T-helper 1 cell treated with Interleukin-12 subunit alpha and Interleukin-12 subunit beta and Interleukin-4 antibody, amounts not matched to agents 30 μg/mL and 1 μg/mL, for 36 hours (primary cell): ENCODE measurements around the gene ZBTB7B.

Experiments
- H3K27ac Mint-ChIP-seq: one replicate; pipeline ENCODE4 v1.8.0; 2021; ENCODE audit warnings: mild to moderate bottlenecking, mixed read lengths
- H3K27me3 Mint-ChIP-seq: one replicate; pipeline ENCODE4 v1.8.0; 2021; ENCODE audit warnings: low read depth, mixed read lengths
- H3K36me3 Mint-ChIP-seq: one replicate; pipeline ENCODE4 v1.8.0; 2021; ENCODE audit warnings: low read depth, mixed read lengths
- H3K4me1 Mint-ChIP-seq: one replicate; pipeline ENCODE4 v1.8.0; 2021; ENCODE audit warnings: low read depth, mixed read lengths
- H3K4me3 Mint-ChIP-seq: one replicate; pipeline ENCODE4 v1.8.0; 2021; ENCODE audit warnings: mild to moderate bottlenecking, moderate library complexity, mixed read lengths
- H3K9me3 Mint-ChIP-seq: one replicate; pipeline ENCODE4 v1.8.0; 2021; ENCODE audit warnings: mixed read lengths

ZBTB7B gene

DNA sequence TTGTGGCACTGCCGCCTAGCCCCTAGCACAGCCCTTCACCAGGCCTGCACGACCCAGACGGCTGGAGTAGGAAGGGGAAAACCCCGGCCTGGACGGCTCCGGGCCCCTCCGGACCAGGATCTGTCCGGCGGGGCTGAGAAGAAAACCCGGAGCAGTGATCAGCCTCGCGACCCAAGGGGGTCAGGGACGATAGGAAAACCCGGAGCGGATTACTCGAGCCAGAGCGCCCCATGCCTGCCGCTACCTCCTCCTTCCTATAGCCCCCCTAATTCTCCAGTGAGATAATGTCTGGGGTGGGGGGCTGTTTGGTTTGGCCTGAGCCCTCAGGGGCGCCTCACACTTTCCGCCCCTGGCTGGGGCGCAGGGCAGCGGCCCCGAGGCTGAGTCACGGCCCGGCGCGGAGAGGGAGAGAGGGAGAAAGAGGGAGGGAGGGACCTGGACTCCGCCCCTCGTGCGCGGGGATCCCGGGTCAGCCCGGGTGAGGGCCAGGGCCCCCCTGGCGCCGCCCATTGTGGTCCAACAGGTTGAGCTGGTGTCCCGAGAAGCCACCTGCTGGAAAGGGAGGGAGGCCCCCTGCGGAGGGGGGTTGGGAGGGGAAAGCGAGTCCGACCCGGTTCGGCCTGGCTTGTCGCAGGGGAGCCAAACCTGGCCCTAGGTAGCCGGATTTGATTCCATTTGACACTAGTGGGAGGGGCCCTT is 1.7 kb upstream of the ZBTB7B start:
- Mint-ChIP-seq H3K27me3 (no peaks in the 10 kb centered on the region), H3K4me3 (peak overlapping the region; percentile 99), H3K27ac (peak overlapping the region; percentile 91), H3K36me3 (peaks cover 5% of the 10 kb centered on the region), H3K4me1 (peaks cover 41% of the 10 kb centered on the region), H3K9me3 (no peaks in the 10 kb centered on the region)

DNA sequence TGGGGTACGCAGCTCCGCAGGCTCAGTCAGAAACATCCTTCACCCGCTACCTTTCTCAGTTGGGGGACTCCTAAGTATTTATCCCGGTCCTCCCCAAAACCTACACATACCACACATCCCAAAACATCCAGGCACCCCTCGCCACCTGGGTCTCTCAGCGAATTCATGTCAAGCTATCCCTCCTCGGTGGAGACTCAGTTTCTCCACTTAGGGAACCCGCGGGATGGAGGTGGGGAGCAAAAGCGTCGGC is 1.3 kb upstream of the ZBTB7B start:
- H3K27me3 Mint-ChIP-seq, result no peaks in the 10 kb centered on the region
- peaks cover 46% of the 10 kb centered on the region for H3K4me1 Mint-ChIP-seq
- H3K4me3 Mint-ChIP-seq, result peak overlapping the region; percentile 99
- peak overlapping the region; percentile 91 for H3K27ac Mint-ChIP-seq
- no peaks in the 10 kb centered on the region for H3K9me3 Mint-ChIP-seq
- H3K36me3 Mint-ChIP-seq, result peaks cover 5% of the 10 kb centered on the region

DNA sequence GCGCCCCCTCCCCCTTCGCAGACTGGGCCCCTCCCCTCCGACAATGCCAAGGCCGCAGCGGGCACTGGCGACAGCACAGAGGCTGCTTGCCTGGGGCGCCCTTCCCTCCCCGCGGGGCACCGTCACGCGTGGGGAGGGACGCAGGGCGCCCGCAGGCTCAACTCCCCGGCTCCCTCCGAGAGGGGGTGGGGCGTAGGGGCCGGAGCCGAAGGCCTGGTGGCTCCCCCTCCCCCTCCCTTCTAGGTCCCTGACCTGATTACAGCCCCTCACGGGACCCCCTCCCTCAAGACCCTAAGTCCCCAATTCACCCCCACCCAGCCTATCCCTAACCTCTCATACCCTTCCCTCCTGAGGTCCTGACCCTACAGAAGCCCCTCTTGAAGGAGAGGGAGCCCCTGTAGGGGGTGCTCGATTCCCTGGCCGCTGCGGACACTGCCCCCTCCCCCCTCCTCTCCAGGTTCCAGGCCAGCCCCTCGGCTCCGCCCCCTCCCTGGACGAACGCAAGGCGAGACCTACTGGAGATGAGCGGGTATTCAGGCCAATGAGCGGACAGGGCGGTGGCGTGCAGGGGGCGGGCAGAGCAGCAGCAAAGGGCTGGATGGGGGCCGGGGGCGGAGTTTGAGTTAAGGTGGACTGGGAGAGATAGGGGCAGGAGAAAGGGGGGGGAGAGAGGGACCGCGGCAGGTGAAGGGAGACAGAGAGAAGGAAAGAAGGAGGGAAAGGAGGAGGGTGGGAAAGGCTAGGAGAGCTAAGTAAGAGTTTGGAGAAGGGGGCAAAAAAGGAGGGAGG is 733 bp upstream of the ZBTB7B start:
- Mint-ChIP-seq H3K9me3 (no peaks in the 10 kb centered on the region), H3K27me3 (no peaks in the 10 kb centered on the region), H3K4me3 (peak overlapping the region; percentile 99), H3K36me3 (peaks cover 5% of the 10 kb centered on the region), H3K4me1 (peaks cover 51% of the 10 kb centered on the region), H3K27ac (peak overlapping the region; percentile 97)

- Mint-ChIP-seq H3K9me3 (no peaks in the 10 kb centered on the region), H3K27ac (peak overlapping the region; percentile 93), H3K4me3 (peak overlapping the region; percentile 99), H3K4me1 (peaks cover 44% of the 10 kb centered on the region), H3K36me3 (peaks cover 5% of the 10 kb centered on the region), H3K27me3 (no peaks in the 10 kb centered on the region)
These were observed 694 bp downstream of the ZBTB7B start for GRCh38 chr1:155003227-155003765.

DNA sequence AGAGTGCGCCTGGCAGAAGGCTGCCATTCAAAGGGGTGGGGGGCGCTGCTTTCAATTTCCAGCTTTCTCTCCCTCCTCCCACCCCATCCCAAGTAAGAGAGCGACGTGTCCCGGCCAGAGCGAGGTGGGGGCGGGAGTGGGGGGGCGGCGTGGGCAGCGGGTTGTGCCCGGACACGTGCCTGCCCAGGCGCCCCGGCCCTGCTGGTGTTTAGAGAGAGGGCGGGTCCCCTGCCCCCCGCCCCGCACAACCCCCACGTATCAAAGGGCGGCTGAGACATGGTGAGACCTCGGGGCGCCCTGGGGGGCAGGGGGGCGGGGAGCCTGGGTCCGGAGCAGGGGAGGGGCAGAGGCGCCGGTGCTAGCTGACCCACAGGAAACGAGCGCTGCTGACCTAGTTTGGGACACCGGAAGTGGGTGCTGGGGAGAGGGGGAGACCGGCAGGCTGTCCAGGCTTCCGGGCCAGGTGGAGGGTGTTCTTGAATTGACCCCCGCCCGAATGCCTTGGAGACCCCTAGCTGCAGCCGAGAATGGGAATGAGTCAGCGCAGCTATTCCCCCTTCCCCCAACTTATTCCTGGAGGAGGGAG is 1.3 kb downstream of the ZBTB7B start:
- Mint-ChIP-seq H3K27me3 (no peaks in the 10 kb centered on the region), H3K9me3 (no peaks in the 10 kb centered on the region), H3K4me1 (peaks cover 44% of the 10 kb centered on the region), H3K4me3 (peak overlapping the region; percentile 99), H3K36me3 (peaks cover 6% of the 10 kb centered on the region), H3K27ac (peak overlapping the region; percentile 96)

- Mint-ChIP-seq H3K4me3 (peak overlapping the region; percentile 88), H3K4me1 (peaks cover 43% of the 10 kb centered on the region), H3K27ac (peak overlapping the region; percentile 96), H3K27me3 (no peaks in the 10 kb centered on the region), H3K9me3 (no peaks in the 10 kb centered on the region), H3K36me3 (peaks cover 9% of the 10 kb centered on the region)
These were observed 1.9 kb downstream of the ZBTB7B start for GRCh38 chr1:155004352-155005075.

- H3K4me1 Mint-ChIP-seq, result peaks cover 41% of the 10 kb centered on the region
These were observed 2.7 kb downstream of the ZBTB7B start for GRCh38 chr1:155005076-155006011.

DNA sequence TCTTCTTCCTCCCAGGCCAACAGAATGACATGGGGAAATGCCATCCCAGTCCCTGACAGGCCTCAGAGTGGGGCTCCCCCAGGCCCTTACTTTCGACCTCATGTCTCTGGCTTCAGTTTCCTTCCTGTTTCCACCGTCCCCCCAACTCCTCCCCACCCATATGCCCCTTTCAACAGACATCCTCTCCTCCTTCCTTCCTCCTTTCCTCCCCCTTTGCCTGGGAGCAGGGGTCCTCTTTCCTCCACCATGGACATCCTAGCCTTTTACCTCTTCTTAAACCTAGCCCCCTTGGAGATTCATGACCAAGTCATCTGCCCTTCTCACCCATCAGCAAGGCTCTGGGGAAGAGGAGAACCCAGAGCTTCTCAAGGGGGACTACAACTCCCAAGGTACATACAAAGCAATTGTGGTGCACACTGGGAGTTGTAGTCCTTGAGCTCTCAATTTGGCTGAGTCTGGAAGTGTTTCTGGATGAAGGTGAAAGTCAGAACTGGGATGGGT is 4.0 kb downstream of the ZBTB7B start:
- Mint-ChIP-seq H3K36me3 (peaks cover 19% of the 10 kb centered on the region), H3K9me3 (no peaks in the 10 kb centered on the region), H3K4me3 (peak overlapping the region; percentile 81), H3K27ac (peak overlapping the region; percentile 96), H3K27me3 (no peaks in the 10 kb centered on the region), H3K4me1 (peaks cover 48% of the 10 kb centered on the region)

More at GRCh38 chr1:155005076-155006011, 2.7 kb downstream of the ZBTB7B start:
- Mint-ChIP-seq H3K36me3 (peaks cover 15% of the 10 kb centered on the region), H3K27ac (peak overlapping the region; percentile 96), H3K4me3 (peak overlapping the region; percentile 88), H3K9me3 (no peaks in the 10 kb centered on the region), H3K27me3 (no peaks in the 10 kb centered on the region)

- no peaks in the 10 kb centered on the region for H3K27me3 Mint-ChIP-seq
- H3K4me3 Mint-ChIP-seq, result peak overlapping the region; percentile 81
- H3K4me1 Mint-ChIP-seq, result peaks cover 52% of the 10 kb centered on the region
- H3K36me3 Mint-ChIP-seq, result peaks cover 19% of the 10 kb centered on the region
- H3K9me3 Mint-ChIP-seq, result no peaks in the 10 kb centered on the region
- peak overlapping the region; percentile 96 for H3K27ac Mint-ChIP-seq
These were observed 4.7 kb downstream of the ZBTB7B start for GRCh38 chr1:155007251-155007828.

DNA sequence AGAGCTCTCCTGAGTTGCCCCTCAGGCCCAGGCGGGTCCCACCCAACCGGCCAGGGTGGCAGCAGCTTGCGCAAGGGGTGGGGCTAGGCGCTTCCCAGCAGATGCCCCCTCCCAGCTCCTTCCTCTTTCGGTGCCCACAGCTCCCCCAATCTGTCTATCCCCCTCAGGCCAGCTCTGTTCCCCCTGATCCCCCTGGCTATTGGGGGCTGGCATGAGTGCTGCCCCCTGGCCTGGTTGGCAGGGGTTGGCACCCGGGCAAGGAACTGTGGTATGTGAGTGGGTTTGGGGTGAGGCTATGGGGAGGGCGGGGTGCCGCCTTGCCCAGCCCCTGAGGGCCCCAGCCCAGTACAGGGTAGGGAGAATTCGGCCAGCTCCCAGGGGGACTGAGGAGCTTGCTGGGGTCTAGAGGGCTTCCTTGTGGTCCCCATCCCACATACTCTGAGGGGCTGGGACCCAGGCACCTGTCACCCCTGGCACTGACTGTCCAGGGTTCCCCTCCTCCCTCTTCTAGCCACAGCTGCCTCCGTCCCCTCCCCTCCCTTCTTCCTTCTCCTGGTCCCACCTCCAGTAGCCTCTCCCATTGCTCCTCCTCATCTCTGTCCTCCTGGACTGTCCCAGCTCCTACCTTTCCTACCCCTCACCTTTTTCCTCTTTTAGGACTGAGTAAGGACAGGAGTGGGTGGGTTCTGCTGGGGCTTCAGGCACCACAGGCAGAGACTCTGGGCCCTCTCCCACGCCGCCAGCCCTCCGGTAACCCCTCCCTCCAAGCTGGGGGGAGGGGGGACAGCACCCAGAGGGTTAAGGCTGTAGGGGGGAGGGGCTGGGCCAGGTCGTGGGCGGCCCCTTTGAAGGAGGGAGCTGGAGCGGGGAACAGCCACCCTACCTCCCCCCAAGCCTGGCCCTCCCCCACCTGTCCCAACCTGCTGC is 5.7 kb downstream of the ZBTB7B start:
- no peaks in the 10 kb centered on the region for H3K9me3 Mint-ChIP-seq
- H3K4me3 Mint-ChIP-seq, result peak overlapping the region; percentile 98
- H3K27ac Mint-ChIP-seq, result peak overlapping the region; percentile 97
- H3K36me3 Mint-ChIP-seq, result peaks cover 25% of the 10 kb centered on the region
- H3K27me3 Mint-ChIP-seq, result no peaks in the 10 kb centered on the region
- peaks cover 61% of the 10 kb centered on the region for H3K4me1 Mint-ChIP-seq

DNA sequence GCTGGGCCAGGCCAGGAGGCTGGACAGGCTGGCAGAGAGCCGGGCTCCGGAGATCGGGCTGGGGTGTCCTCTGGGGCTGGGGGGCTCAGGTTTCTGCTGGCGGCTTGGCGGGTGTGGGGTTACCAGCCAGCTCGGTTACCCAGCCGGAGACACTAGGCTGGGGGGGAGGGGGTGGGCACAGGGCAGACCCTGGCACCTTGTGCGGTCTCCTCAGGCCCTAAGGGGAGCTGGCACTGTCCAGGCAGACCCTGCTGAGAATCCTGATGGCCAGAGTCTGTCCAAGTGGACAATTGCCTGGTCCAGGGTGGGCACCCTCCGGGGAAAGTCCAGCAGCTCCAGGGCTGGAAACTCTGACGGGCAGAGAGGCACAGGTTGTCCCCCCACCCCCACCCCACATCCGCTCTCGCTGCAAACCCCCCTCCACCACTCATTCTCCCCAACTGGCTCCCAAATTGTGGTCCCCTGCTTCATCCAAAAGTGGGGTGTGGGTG is 6.7 kb downstream of the ZBTB7B start:
- Mint-ChIP-seq H3K27me3 (no peaks in the 10 kb centered on the region), H3K4me3 (peak overlapping the region; percentile 98), H3K9me3 (no peaks in the 10 kb centered on the region), H3K4me1 (peaks cover 64% of the 10 kb centered on the region), H3K27ac (peak overlapping the region; percentile 97), H3K36me3 (peaks cover 29% of the 10 kb centered on the region)

DNA sequence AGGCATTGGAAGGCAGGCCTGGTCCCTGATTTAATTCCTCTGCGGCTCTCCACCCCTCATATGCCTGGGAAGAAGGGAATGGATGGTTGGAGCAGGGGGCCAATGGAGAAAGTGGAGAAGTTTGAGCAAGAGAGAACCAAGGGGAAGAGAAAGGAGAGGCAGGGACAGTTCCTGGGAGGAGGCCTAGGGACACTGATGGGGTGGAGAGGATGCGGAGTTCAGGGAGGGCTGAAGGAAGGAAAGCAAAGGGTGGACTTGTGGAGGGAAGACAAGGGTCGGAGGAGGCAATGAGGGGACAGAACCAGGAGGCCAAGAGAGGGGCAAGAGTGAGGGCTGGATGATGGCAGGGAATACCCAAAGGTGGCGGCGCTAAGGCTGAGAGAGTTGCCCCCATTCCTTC is 7.1 kb downstream of the ZBTB7B start:
- peaks cover 62% of the 10 kb centered on the region for H3K4me1 Mint-ChIP-seq
- H3K36me3 Mint-ChIP-seq, result peaks cover 31% of the 10 kb centered on the region
- no peaks in the 10 kb centered on the region for H3K9me3 Mint-ChIP-seq
- H3K27ac Mint-ChIP-seq, result peak overlapping the region; percentile 97
- peak overlapping the region; percentile 98 for H3K4me3 Mint-ChIP-seq
- no peaks in the 10 kb centered on the region for H3K27me3 Mint-ChIP-seq
